Heart left ventricle (tissue), 13 donors: Measurements from ENCODE around the gene FRS2.

Source experiments
- POLR2A ChIP-seq, 2 donors: fragments of 450-650 bp; IDR thresholded peaks; one replicate each; pipeline ENCODE4 v1.6.1; 2017; ENCODE audit warnings: antibody characterized with exemption in 2 of 2, mild to moderate bottlenecking in 2 of 2, moderate library complexity in 2 of 2
- TF ChIP-seq, protein P1 (sequence below), 12 donors: fragments of 200-600 bp; sonication (generic) in 4 of 12; IDR thresholded peaks; one replicate each; pipeline versions ENCODE4 v1.5.0 to v1.8.0; 2018 to 2022; ENCODE audit warnings: antibody characterized with exemption in 12 of 12, mild to moderate bottlenecking in 5 of 12
- donor health status: ischemic (EF 13 %, LVEDD 7.1; RV severe dilation, severe dysfunction).
- donor health status: DM: no; HTN: yes; CAD: no.
- donor health status: DM: no; HTN: no; CAD: no.
- donor health status: ischemic (EF 25% LVEDD 6.9; RV normal size, moderate dysfunction).
- donor health status: ischemic (EF 25% LVEDD 5.7; RV mildly dilated, moderate dysfunction).
- donor health status: ischemic (EF 35%, LVEDD 5.7; RV mildly dilated, moderate dysfunction).
- donor health status: nonischemic (EF 11% LVEDD 7.7; RV severe dilation, severe dysfunction).
- donor health status: DM: yes; HTN: yes; CAD: no.
- donor health status: PGD.
- donor health status: ischemic (EF 29% LVEDD 5.4; RV normal size, mild dysfunction).
- donor health status: nonischemic (EF 23%, LVEDD 6.1; RV moderate dilation, normal function).

DNA sequence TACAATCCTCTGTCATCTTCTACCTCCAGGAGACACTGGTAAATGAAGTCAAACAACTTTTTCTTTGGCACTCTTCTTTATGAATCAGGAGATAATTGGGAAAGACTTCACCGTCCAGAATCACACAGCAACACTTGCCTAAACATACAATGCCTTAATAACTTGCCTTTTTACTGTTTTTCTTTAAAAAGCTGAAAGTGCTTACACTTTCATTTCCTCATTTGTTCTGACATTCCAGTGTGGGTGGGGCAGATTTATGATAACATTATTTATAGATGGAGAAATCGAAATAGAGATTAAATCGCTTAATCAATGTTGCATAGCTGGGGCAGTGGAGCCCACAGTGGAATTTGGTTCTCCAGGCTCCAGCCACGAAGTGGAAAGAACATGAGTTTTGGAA is 2.8 kb upstream of the FRS2 start:
- TF ChIP-seq, protein P1, sequence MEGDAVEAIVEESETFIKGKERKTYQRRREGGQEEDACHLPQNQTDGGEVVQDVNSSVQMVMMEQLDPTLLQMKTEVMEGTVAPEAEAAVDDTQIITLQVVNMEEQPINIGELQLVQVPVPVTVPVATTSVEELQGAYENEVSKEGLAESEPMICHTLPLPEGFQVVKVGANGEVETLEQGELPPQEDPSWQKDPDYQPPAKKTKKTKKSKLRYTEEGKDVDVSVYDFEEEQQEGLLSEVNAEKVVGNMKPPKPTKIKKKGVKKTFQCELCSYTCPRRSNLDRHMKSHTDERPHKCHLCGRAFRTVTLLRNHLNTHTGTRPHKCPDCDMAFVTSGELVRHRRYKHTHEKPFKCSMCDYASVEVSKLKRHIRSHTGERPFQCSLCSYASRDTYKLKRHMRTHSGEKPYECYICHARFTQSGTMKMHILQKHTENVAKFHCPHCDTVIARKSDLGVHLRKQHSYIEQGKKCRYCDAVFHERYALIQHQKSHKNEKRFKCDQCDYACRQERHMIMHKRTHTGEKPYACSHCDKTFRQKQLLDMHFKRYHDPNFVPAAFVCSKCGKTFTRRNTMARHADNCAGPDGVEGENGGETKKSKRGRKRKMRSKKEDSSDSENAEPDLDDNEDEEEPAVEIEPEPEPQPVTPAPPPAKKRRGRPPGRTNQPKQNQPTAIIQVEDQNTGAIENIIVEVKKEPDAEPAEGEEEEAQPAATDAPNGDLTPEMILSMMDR (IDR thresholded peaks at IDR 0.05) = no peak
- TF ChIP-seq POLR2A (IDR thresholded peaks at IDR 0.05) = no peak
